SK-N-SH (cell line): ENCODE results near the gene RBM28. TPM values are rescaled to one million over a fixed set of nuclear protein-coding genes. Genes with fewer than 3 reads are reported as not detected.
A peak's percentile ranks its signal among the peaks of the same experiment; 100 is the strongest.

Experiments used
- CTCF ChIA-PET: fragments of 300-600, 350-600 bp; formaldehyde crosslinking; extraction: SDS; loops from one replicate; lab custom pipeline; 2021; lab: Yijun Ruan, JAX
- POLR2A ChIA-PET: fragments of 350-600 bp; sonication (Branson Sonifier 250); formaldehyde crosslinking; extraction: SDS; loops from one replicate; lab custom pipeline; 2020; ENCODE audit warnings: antibody characterized with exemption, inconsistent platforms; lab: Yijun Ruan, JAX
- DNase-seq: peaks from one replicate; pipeline ENCODE4 v3.0.0; 2012
- H2AFZ ChIP-seq: fragments of 200-600 bp; sonication (generic); 2 replicates; pipeline ENCODE4 v1.8.1; 2016; ENCODE audit warnings: antibody characterized with exemption, mild to moderate bottlenecking, low read depth
- H3F3A ChIP-seq: fragments of 200-600 bp; sonication (generic); replicated peaks from 2 replicates; pipeline ENCODE3; 2016; ENCODE audit warnings: antibody characterized with exemption, mild to moderate bottlenecking; ENCODE audit not compliant: insufficient read depth
- H3K27ac ChIP-seq, 2 experiments: fragments of 200-500 bp in 1 of 2; fragments of 200-600 bp in 1 of 2; sonication (Bioruptor generic) in 1 of 2; sonication (generic), shearing (Covaris generic) in 1 of 2; 2 replicates each; pipeline versions ENCODE4 v1.5.1 to v1.6.1; 2014 to 2016; ENCODE audit warnings: low read depth in 2 of 2, inconsistent platforms in 1 of 2, low read length in 1 of 2, mild to moderate bottlenecking in 1 of 2, mixed read lengths in 1 of 2
- H3K27me3 ChIP-seq: fragments of 200-600 bp; sonication (generic), shearing (Covaris generic); 2 replicates; pipeline ENCODE4 v1.6.1; 2016; ENCODE audit warnings: mixed run types; ENCODE audit not compliant: insufficient read depth
- H3K36me3 ChIP-seq, 2 experiments: fragments of 200-500 bp in 1 of 2; fragments of 200-600 bp in 1 of 2; sonication (Bioruptor generic) in 1 of 2; sonication (generic) in 1 of 2; replicated peaks in 1 of 2; 2 replicates each; pipeline versions ENCODE3 to v1.5.1; 2014 to 2016; ENCODE audit warnings: low read length in 1 of 2, mild to moderate bottlenecking in 1 of 2; ENCODE audit not compliant: insufficient read depth in 2 of 2, control insufficient read depth in 1 of 2
- H3K4me1 ChIP-seq, 2 experiments: fragments of 200-500 bp in 1 of 2; fragments of 200-600 bp in 1 of 2; sonication (Bioruptor generic) in 1 of 2; sonication (generic), shearing (Covaris generic) in 1 of 2; 2 replicates each; pipeline versions ENCODE4 v1.5.1 to v1.6.1; 2014 to 2016; ENCODE audit warnings: low read depth in 1 of 2, low read length in 1 of 2, mixed run types in 1 of 2; ENCODE audit not compliant: insufficient read depth in 2 of 2, control insufficient read depth in 1 of 2
- H3K4me2 ChIP-seq: fragments of 200-600 bp; sonication (generic), shearing (Covaris generic); 2 replicates; pipeline ENCODE4 v1.6.1; 2017; ENCODE audit warnings: mixed run types
- H3K4me3 ChIP-seq, 2 experiments: fragments of 200-500 bp in 1 of 2; fragments of 200-600 bp in 1 of 2; sonication (Bioruptor generic) in 1 of 2; sonication (generic), shearing (Covaris generic) in 1 of 2; 2 replicates each; pipeline versions ENCODE4 v1.5.1 to v1.8.1; 2014 to 2016; ENCODE audit warnings: low read depth in 2 of 2, inconsistent platforms in 1 of 2, low read length in 1 of 2, mild to moderate bottlenecking in 1 of 2, mixed read lengths in 1 of 2, moderate library complexity in 1 of 2
- H3K79me2 ChIP-seq: fragments of 200-600 bp; sonication (generic); 2 replicates; pipeline ENCODE4 v1.8.1; 2017; ENCODE audit warnings: mild to moderate bottlenecking; ENCODE audit not compliant: insufficient read depth
- H3K9ac ChIP-seq: fragments of 200-600 bp; sonication (generic); 2 replicates; pipeline ENCODE4 v1.6.1; 2017; ENCODE audit warnings: mixed run types
- H3K9me2 ChIP-seq: fragments of 200-600 bp; sonication (generic); 2 replicates; pipeline ENCODE4 v1.6.1; 2017; ENCODE audit warnings: mixed run types
- H3K9me3 ChIP-seq: fragments of 200-600 bp; sonication (generic); 2 replicates; pipeline ENCODE4 v1.6.1; 2017; ENCODE audit warnings: mixed run types, mild to moderate bottlenecking, moderate library complexity
- H4K20me1 ChIP-seq: fragments of 200-600 bp; sonication (generic); 2 replicates; pipeline ENCODE4 v1.6.1; 2017; ENCODE audit warnings: mild to moderate bottlenecking, mixed run types; ENCODE audit not compliant: insufficient read depth
- JUND ChIP-seq: IDR thresholded peaks from 2 replicates; pipeline ENCODE4 v1.4.0; 2012
- MXI1 ChIP-seq: IDR thresholded peaks from 2 replicates; pipeline ENCODE4 v1.6.1; 2012; ENCODE audit warnings: mild to moderate bottlenecking, low read depth, low read length, improper control_type of control experiment
- NRF1 ChIP-seq: IDR thresholded peaks from 2 replicates; pipeline ENCODE4 v1.6.1; 2012; ENCODE audit warnings: low read depth, mild to moderate bottlenecking, low read length
- RAD21 ChIP-seq: IDR thresholded peaks from 2 replicates; pipeline ENCODE4 v1.6.1; 2012; ENCODE audit warnings: mild to moderate bottlenecking, low read length
- RCOR1 ChIP-seq: fragments of 150-350 bp; IDR thresholded peaks from 2 replicates; pipeline ENCODE4 v1.6.1; 2017; ENCODE audit warnings: antibody characterized with exemption, low read length
- RFX5 ChIP-seq: IDR thresholded peaks from 2 replicates; pipeline ENCODE4 v1.6.1; 2012; ENCODE audit warnings: mild to moderate bottlenecking, improper control_type of control experiment, low read length
- SMC3 ChIP-seq: IDR thresholded peaks from 2 replicates; pipeline ENCODE4 v1.6.1; 2012; ENCODE audit warnings: low read depth, low read length, improper control_type of control experiment
- TCF12 ChIP-seq: IDR thresholded peaks from 2 replicates; pipeline ENCODE4 v1.4.0; 2012
- YY1 ChIP-seq: IDR thresholded peaks from 2 replicates; pipeline ENCODE4 v1.4.0; 2012; ENCODE audit warnings: low read depth, mild to moderate bottlenecking
- WGBS: methylation state at CpG from one replicate; pipeline ENCODE4 v1.1.6; 2017; ENCODE audit warnings: low lambda C conversion rate; 5-methylcytosine and 5-hydroxymethylcytosine counted together
- polyA plus RNA-seq, 3 experiments: library from polyadenylated mRNA; depleted of rRNA; stranded (reverse); fragments of >200 nt; gene quantifications; 2 replicates each; pipeline ENCODE4 v1.2.3, GENCODE V29; 2012
- TF ChIP-seq, protein P1 (sequence below): IDR thresholded peaks from 2 replicates; pipeline ENCODE4 v1.4.0; 2012; ENCODE audit warnings: low read depth, borderline replicate concordance
- TF ChIP-seq, protein P2 (sequence below): IDR thresholded peaks from 2 replicates; pipeline ENCODE4; 2012

RBM28 gene
- polyA plus RNA-seq, 1 of the 3 experiments (the other 2 are of a cell fraction): 29.1 TPM

DNA sequence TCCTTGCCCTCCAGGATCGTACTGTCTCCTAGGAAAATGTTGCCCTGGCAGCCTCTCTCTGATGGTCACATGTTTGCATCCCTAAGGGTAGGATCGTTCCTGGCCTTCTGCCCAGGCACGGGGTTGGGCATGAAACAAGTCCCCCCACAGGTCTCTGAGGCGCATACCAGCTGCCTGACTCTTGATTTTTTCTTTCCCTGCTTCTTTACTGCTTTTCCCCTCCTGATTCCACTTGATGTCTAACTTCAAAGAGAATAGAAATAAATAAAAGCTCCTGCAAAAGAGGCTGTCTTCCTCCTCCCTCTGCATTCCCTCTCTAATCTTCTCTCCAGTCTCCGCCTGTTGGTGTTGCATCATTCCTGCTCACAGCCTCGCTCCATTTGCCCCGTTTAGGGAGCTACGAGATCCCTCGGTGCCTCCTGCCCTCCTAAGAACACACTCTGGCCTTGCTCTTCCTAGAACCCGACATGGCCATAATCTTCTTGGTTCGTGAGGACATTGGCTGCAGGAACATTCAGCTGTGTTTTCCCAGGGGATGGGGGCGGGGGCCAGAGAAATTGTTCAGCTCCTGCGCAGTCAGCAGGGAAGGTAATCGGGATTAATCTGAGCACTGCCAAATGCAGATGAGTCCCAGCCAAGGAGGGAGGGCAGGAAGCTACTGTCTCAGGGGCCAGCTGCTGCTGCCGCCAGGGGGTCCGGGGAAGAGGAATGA lies 76.7 kb downstream of the RBM28 start (continued):
- TF ChIP-seq, protein P1, sequence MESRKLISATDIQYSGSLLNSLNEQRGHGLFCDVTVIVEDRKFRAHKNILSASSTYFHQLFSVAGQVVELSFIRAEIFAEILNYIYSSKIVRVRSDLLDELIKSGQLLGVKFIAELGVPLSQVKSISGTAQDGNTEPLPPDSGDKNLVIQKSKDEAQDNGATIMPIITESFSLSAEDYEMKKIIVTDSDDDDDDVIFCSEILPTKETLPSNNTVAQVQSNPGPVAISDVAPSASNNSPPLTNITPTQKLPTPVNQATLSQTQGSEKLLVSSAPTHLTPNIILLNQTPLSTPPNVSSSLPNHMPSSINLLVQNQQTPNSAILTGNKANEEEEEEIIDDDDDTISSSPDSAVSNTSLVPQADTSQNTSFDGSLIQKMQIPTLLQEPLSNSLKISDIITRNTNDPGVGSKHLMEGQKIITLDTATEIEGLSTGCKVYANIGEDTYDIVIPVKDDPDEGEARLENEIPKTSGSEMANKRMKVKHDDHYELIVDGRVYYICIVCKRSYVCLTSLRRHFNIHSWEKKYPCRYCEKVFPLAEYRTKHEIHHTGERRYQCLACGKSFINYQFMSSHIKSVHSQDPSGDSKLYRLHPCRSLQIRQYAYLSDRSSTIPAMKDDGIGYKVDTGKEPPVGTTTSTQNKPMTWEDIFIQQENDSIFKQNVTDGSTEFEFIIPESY: no peak
- peak; percentile 57; the same call in 1 of the 2 replicates for TF ChIP-seq RCOR1
- TF ChIP-seq RFX5: peak; percentile 53; the same call in 1 of the 2 replicates

DNA sequence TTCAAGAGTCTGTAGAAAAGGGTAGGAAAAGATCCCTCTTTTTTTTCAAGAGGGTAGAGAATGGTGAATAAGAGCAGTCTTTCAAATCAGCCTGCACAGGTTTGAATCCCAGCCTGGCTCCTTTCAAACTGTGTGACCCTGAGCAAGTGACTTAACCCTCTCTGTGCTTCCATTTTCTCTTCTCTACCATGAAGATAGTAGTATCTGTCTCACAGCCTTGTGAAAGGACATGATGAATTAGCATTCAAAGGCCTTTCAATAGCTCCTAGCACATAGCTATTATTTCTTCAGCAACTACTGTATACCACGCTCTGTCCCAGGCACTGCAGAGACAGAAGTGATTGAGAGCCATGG lies 77.2 kb downstream of the RBM28 start:
- H3K4me1 ChIP-seq: peaks cover 18 to 41% of the 10 kb centered on the region in 2 experiments; a peak in 3 of 4 replicates
- H3K27me3 ChIP-seq: no peaks in the 10 kb centered on the region
- no peaks in the 10 kb centered on the region for H3K9me2 ChIP-seq
- CTCF ChIA-PET: interaction anchor here (0.5 to 2.5 kb wide), 22 partner anchors 7 to 678 kb away, joined by 3 to 13 read pairs (median 4); partner anchors contain the start of gene ARF5
- no peaks in the 10 kb centered on the region for H3K79me2 ChIP-seq
- H3K4me3 ChIP-seq: peak overlapping the region; percentile 30 to 33; a peak in 3 of 4 replicates
- peak overlapping the region; percentile 83; the same call in 1 of the 2 replicates for H2AFZ ChIP-seq
- peak overlapping the region; percentile 54 to 99; a peak in 3 of 4 replicates for H3K27ac ChIP-seq
- TF ChIP-seq TCF12 (no peak), NRF1 (no peak), RAD21 (0 out of 2 replicates have a peak, but pooled peaks have one; percentile 20), JUND (no peak)
- TF ChIP-seq, protein P2, sequence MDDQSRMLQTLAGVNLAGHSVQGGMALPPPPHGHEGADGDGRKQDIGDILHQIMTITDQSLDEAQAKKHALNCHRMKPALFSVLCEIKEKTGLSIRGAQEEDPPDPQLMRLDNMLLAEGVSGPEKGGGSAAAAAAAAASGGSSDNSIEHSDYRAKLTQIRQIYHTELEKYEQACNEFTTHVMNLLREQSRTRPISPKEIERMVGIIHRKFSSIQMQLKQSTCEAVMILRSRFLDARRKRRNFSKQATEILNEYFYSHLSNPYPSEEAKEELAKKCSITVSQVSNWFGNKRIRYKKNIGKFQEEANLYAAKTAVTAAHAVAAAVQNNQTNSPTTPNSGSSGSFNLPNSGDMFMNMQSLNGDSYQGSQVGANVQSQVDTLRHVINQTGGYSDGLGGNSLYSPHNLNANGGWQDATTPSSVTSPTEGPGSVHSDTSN: 0 out of 2 replicates have a peak, but pooled peaks have one; percentile 6
- no peak for DNase-seq
- no peak overlapping the region for H3K9ac ChIP-seq
- H3K4me2 ChIP-seq: peak overlapping the region; percentile 68
- no peaks in the 10 kb centered on the region for H3K9me3 ChIP-seq
- no peaks in the 10 kb centered on the region for H4K20me1 ChIP-seq
- POLR2A ChIA-PET: interaction anchor here (0.7 to 1.8 kb wide), 6 partner anchors 35 to 490 kb away, joined by 3 to 10 read pairs (median 3); no protein-coding TSS in a partner anchor
- H3F3A ChIP-seq: no peaks in the 10 kb centered on the region
- no peaks in the 10 kb centered on the region for H3K36me3 ChIP-seq
- WGBS: 90% methylated on average over 1 of the region's 1 CpG

DNA sequence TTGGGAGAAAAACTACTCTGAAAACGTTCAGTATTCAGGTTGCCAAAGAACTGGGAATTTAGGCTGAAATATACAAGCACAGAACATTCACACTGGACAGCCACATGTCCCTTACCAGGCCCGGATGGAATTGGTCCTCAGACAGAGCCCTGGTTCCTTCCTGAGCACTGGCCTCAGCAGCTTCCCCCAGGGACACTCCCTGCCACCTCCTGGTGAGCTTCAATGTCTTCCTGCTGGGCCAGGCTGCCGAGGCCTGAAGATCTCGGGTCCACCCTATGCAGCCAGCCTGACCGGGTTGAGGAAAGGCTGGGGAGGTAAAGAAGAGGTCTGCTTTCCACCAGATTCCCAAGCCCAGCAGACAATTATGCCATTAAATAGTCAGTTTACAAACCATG lies 77.8 kb downstream of the RBM28 start:
- Histone ChIP-seq H3K9me2 (no peaks in the 10 kb centered on the region), H3K27ac (peak overlapping the region in 1 of 2 experiments; percentile 99; a peak in 2 of 4 replicates), H3K9ac (no peak overlapping the region), H2AFZ (no peak overlapping the region), H3K27me3 (no peaks in the 10 kb centered on the region), H3K4me2 (no peak overlapping the region), H3F3A (no peaks in the 10 kb centered on the region), H3K9me3 (no peaks in the 10 kb centered on the region), H3K79me2 (no peaks in the 10 kb centered on the region), H3K4me1 (peaks cover 18 to 41% of the 10 kb centered on the region in 2 experiments; a peak in 3 of 4 replicates), H4K20me1 (no peaks in the 10 kb centered on the region), H3K36me3 (no peaks in the 10 kb centered on the region), H3K4me3 (no peak overlapping the region)
- TF ChIP-seq YY1 (no peak), SMC3 (no peak), RAD21 (peak; percentile 23; the same call in 1 of the 2 replicates), MXI1 (peak; percentile 54; the same call in 1 of the 2 replicates), RCOR1 (peak; percentile 69)
- 39% methylated on average over 4 of the region's 5 CpGs for WGBS
- DNase-seq: peak; percentile 64
- CTCF ChIA-PET: interaction anchor here (0.5 to 2.5 kb wide), 11 partner anchors 11 to 167 kb away, joined by 3 to 17 read pairs (median 3); no protein-coding TSS in a partner anchor
- POLR2A ChIA-PET: interaction anchor here (1.3 kb wide), 2 partner anchors 56 to 95 kb away, joined by 3 read pairs; no protein-coding TSS in a partner anchor
